HepG2 (cell line): ENCODE measurements around the gene CHKB. TPM values are rescaled to one million over a fixed set of nuclear protein-coding genes. Genes with fewer than 3 reads are reported as not detected.

Source experiments
- ARNT ChIP-seq: fragments of 450-650 bp; IDR thresholded peaks from 2 replicates; pipeline ENCODE4 v1.6.1; 2017
- EED ChIP-seq: sonication (generic); formaldehyde crosslinking; IDR thresholded peaks from 2 replicates; pipeline ENCODE4 v1.5.0; 2020; ENCODE audit warnings: mild to moderate bottlenecking, missing genetic modification reagents
- GABPA ChIP-seq, 2 experiments: IDR thresholded peaks; 2 replicates each; pipeline ENCODE4 v1.6.1; 2011 to 2016; ENCODE audit warnings: low read depth in 2 of 2, low read length in 1 of 2, missing biosample characterization in 1 of 2, missing genetic modification characterization in 1 of 2
- KDM4B ChIP-seq: sonication (generic); formaldehyde crosslinking; IDR thresholded peaks from 2 replicates; pipeline ENCODE4 v1.4.0; 2020; ENCODE audit warnings: missing genetic modification reagents
- KMT2A ChIP-seq: sonication (generic); formaldehyde crosslinking; IDR thresholded peaks from 2 replicates; pipeline ENCODE4 v1.4.0; 2020; ENCODE audit warnings: missing genetic modification reagents
- LCORL ChIP-seq, 2 experiments: fragments of 450-650 bp in 1 of 2; sonication (generic) in 1 of 2; formaldehyde crosslinking in 1 of 2; IDR thresholded peaks; 2 replicates each; pipeline versions ENCODE4 v1.5.0 to v1.6.1; 2017 to 2020; ENCODE audit warnings: antibody characterized with exemption in 1 of 2, missing genetic modification reagents in 1 of 2
- LRRFIP1 ChIP-seq: sonication (generic); formaldehyde crosslinking; conservative IDR thresholded peaks from 2 replicates; pipeline ENCODE4 v1.4.0; 2020; ENCODE audit warnings: missing genetic modification reagents
- MNT ChIP-seq: fragments of 450-650 bp; IDR thresholded peaks from 2 replicates; pipeline ENCODE4 v1.6.1; 2016
- POLR2AphosphoS2 ChIP-seq: IDR thresholded peaks from 2 replicates; pipeline ENCODE4 v1.6.1; 2011; ENCODE audit warnings: low read depth, low read length, improper control_type of control experiment
- PTBP1 ChIP-seq: fragments of 200-400 bp; formaldehyde crosslinking; IDR thresholded peaks from 2 replicates; pipeline ENCODE4 v1.6.1; 2018; ENCODE audit warnings: low read length, low read depth; ENCODE audit not compliant: poor library complexity, severe bottlenecking
- TFAP4 ChIP-seq: sonication (generic); IDR thresholded peaks from 2 replicates; pipeline ENCODE4 v1.6.1; 2016; ENCODE audit warnings: low read depth, borderline replicate concordance
- TRIM24 ChIP-seq: sonication (generic); formaldehyde crosslinking; IDR thresholded peaks from 2 replicates; pipeline ENCODE4 v1.8.0; 2022; ENCODE audit warnings: mild to moderate bottlenecking, missing genetic modification reagents
- ZBTB3 ChIP-seq: sonication (generic); formaldehyde crosslinking; IDR thresholded peaks from 2 replicates; pipeline ENCODE4 v1.4.0; 2020; ENCODE audit warnings: low read depth, mild to moderate bottlenecking, moderate library complexity, missing genetic modification reagents, borderline replicate concordance
- ZNF331 ChIP-seq: sonication (generic); formaldehyde crosslinking; IDR thresholded peaks from 2 replicates; pipeline ENCODE4 v1.4.0; 2020; ENCODE audit warnings: missing genetic modification reagents
- ZNF468 ChIP-seq: sonication (generic); formaldehyde crosslinking; IDR thresholded peaks from 2 replicates; pipeline ENCODE4 v1.8.0; 2022; ENCODE audit warnings: mild to moderate bottlenecking, moderate library complexity, missing genetic modification reagents
- ZNF572 ChIP-seq: sonication (generic); formaldehyde crosslinking; IDR thresholded peaks from 2 replicates; pipeline ENCODE4 v1.5.1; 2020; ENCODE audit warnings: mild to moderate bottlenecking, missing genetic modification reagents
- ZNF691 ChIP-seq: sonication (generic); formaldehyde crosslinking; IDR thresholded peaks from 2 replicates; pipeline ENCODE4 v1.4.0; 2020; ENCODE audit warnings: missing genetic modification reagents, low read depth, mild to moderate bottlenecking, borderline replicate concordance
- ZNF816 ChIP-seq: sonication (generic); formaldehyde crosslinking; IDR thresholded peaks from 2 replicates; pipeline ENCODE4 v1.8.0; 2022; ENCODE audit warnings: missing genetic modification reagents, mild to moderate bottlenecking, borderline replicate concordance
- ZNF891 ChIP-seq: sonication (generic); formaldehyde crosslinking; IDR thresholded peaks from 2 replicates; pipeline ENCODE4 v1.5.0; 2020; ENCODE audit warnings: mild to moderate bottlenecking, missing genetic modification reagents
- ZSCAN9 ChIP-seq: IDR thresholded peaks from 2 replicates; pipeline ENCODE4 v1.6.1; 2016; ENCODE audit warnings: borderline replicate concordance
- ZXDC ChIP-seq: sonication (generic); formaldehyde crosslinking; IDR thresholded peaks from 2 replicates; pipeline ENCODE4 v1.5.0; 2020; ENCODE audit warnings: mild to moderate bottlenecking, missing genetic modification reagents
- polyA plus RNA-seq, 8 experiments: library from polyadenylated mRNA; depleted of rRNA in 3 of 8; stranded (reverse) in 7 of 8; unstranded in 1 of 8; fragments of >200 nt; fragmentation: Illumina TruSeq in 4 of 8; extraction: Trizol in 4 of 8; gene quantifications; 2 replicates each; pipeline versions ENCODE4 v1.2.1 to v1.2.3, GENCODE V29; 2011 to 2016; ENCODE audit warnings: low read depth in 4 of 8, missing spikeins in 1 of 8, mixed read lengths in 1 of 8; ENCODE audit not compliant: insufficient read depth in 1 of 8
- total RNA-seq, 5 experiments: library from RNA; depleted of rRNA; stranded (reverse); fragments of >200 nt; fragmentation: Illumina TruSeq; extraction: Trizol; gene quantifications; 2 replicates each; pipeline ENCODE4 v1.2.3, GENCODE V29; 2016; ENCODE audit warnings: low read depth in 1 of 5

Gene CHKB
- total and polyA plus RNA-seq, 2 of the 13 experiments (the other 11 are each of a cell fraction or from before 2014, with no cell fraction given), result 24.5 to 42.7 TPM

GRCh38 chr22:50529897-50530579 is 52.6 kb downstream of the CHKB start, which contains the start of gene TYMP (continued):
- no peak for TF ChIP-seq LRRFIP1 (CRISPR knock-in tag)
- TF ChIP-seq ZNF891 (CRISPR knock-in tag), result no peak
- 0 out of 2 replicates have a peak, but pooled peaks have one; percentile 45 for TF ChIP-seq ZNF331
- 0 out of 2 replicates have a peak, but pooled peaks have one; percentile 27 for TF ChIP-seq TRIM24 (CRISPR knock-in tag)
- no peak for TF ChIP-seq ZNF572 (CRISPR knock-in tag)
- TF ChIP-seq ZXDC (CRISPR knock-in tag), result no peak
- TF ChIP-seq GABPA (IDR thresholded peaks at IDR 0.05; ENCODE audit: low read depth, low read length), result no peak
- no peak; the same call in 1 of the 2 replicates for TF ChIP-seq GABPA (CRISPR knock-in tag; IDR thresholded peaks at IDR 0.05; ENCODE audit: low read depth)
- TF ChIP-seq PTBP1, result no peak
- TF ChIP-seq ZNF468, result 0 out of 2 replicates have a peak, but pooled peaks have one; percentile 60
- TF ChIP-seq KMT2A (CRISPR knock-in tag), result peak; percentile 52; the same call in 1 of the 2 replicates
- TF ChIP-seq ARNT, result no peak
- TF ChIP-seq KDM4B (CRISPR knock-in tag), result peak; percentile 71; the same call in 1 of the 2 replicates
- peak; percentile 69; the same call in 1 of the 2 replicates for TF ChIP-seq ZNF691 (CRISPR knock-in tag)
- TF ChIP-seq LCORL (IDR thresholded peaks at IDR 0.05), result no peak
- TF ChIP-seq LCORL (CRISPR knock-in tag; IDR thresholded peaks at IDR 0.05), result peak; percentile 61; the same call in 1 of the 2 replicates
- no peak for TF ChIP-seq ZNF816 (CRISPR knock-in tag)
- TF ChIP-seq ZBTB3 (CRISPR knock-in tag), result no peak
- TF ChIP-seq MNT, result 0 out of 2 replicates have a peak, but pooled peaks have one; percentile 21
- TF ChIP-seq POLR2AphosphoS2, result no peak
- TF ChIP-seq TFAP4, result no peak
- TF ChIP-seq ZSCAN9 (CRISPR knock-in tag), result peak; percentile 81
- peak; percentile 74; the same call in 1 of the 2 replicates for TF ChIP-seq EED (CRISPR knock-in tag)
